SH-SY5Y (cell line): ENCODE data around the gene ZNF277.

Source experiments
- GATA2 ChIP-seq: IDR thresholded peaks from 2 replicates; pipeline ENCODE4 v1.6.1; 2011; ENCODE audit warnings: mild to moderate bottlenecking, low read depth, low read length
- GATA3 ChIP-seq: IDR thresholded peaks from 2 replicates; pipeline ENCODE4 v1.6.1; 2011; ENCODE audit warnings: low read depth, mild to moderate bottlenecking, low read length, moderate library complexity

Gene ZNF277, protein sequence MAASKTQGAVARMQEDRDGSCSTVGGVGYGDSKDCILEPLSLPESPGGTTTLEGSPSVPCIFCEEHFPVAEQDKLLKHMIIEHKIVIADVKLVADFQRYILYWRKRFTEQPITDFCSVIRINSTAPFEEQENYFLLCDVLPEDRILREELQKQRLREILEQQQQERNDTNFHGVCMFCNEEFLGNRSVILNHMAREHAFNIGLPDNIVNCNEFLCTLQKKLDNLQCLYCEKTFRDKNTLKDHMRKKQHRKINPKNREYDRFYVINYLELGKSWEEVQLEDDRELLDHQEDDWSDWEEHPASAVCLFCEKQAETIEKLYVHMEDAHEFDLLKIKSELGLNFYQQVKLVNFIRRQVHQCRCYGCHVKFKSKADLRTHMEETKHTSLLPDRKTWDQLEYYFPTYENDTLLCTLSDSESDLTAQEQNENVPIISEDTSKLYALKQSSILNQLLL

DNA sequence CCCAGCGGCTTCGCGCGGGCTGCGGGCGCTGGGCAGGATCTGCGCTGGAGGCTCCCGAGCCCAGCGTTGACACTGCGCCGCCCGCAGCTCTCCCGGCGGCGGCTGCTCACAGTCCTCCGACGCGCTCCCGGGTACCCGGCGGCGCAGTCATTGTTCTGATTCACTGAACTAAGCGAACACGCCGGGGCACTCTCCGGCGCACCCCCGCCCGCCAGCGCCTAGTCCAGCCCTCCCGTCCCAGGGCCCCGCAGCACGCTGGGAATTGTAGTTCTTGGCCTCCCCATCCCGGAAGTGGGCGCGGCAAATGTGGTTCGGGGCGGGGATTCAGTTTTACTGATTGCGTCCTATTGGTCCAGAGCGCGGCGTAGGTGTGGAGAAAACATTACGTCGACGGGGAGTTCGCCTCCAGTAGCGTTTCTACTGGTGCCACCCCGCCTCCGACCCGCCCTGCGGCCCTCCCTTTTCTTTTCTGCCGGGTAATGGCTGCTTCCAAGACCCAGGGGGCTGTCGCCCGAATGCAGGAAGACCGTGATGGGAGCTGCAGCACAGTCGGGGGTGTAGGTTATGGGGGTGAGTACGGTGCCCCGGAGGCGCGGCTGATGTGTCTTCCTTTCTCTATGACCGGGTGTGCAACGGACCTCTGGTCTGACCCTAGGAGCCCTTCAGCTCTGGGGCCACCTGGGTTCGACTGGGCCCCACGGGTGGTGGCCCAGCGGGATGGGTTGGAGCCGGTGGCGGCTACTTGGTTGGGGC lies at the start of gene ZNF277, which contains the start of gene DOCK4:
TSS of gene ZNF277 (plus strand) at position 458 of the 753 bp plus-strand sequence. CDS start at position 480, 22 bp downstream.
TSS of gene DOCK4 (minus strand) at position 162 of the 753 bp plus-strand sequence. CDS start 261 bp downstream, outside the sequence.
- TF ChIP-seq GATA3 (no peak), GATA2 (no peak)

DNA sequence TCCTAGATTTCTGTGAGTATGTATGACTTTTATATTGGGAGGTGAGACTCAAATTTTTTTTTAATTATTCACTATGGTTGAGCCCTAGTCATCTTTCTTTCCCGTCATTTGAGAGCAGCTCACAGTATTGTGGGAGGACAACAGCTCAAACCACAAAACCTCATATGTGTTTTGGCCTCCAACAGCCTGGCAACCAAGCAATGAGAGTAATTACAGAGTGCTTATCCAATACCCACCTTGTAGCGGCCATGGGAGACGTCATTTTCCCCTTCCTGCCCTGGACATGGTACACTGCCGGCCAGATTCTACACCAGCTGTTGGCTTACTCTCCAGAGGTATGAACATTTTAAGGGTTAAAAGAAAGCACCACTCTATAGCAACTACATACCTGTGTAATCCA lies 49.4 kb upstream of the ZNF277 start:
- TF ChIP-seq GATA2, result no peak
- TF ChIP-seq GATA3, result no peak

DNA sequence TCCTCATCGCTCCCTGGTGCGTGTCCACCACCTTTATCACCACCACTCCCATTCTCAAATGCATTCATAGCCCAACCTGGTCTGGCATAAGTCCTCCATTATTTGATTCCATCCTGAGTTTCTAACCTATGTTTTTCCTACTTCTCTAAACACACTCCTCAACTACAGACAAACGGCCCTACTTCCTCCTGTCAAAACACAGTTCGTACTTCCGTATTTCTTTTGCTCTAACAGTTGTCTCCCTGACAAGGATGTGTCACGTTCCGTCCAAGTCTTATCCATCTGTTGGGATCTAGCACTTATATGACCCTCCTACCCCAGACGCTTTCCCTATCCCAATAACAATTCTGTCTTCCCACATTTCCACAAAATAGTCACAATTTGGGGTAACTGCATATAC lies 47.1 kb upstream of the ZNF277 start:
- TF ChIP-seq GATA2 (no peak), GATA3 (no peak)

DNA sequence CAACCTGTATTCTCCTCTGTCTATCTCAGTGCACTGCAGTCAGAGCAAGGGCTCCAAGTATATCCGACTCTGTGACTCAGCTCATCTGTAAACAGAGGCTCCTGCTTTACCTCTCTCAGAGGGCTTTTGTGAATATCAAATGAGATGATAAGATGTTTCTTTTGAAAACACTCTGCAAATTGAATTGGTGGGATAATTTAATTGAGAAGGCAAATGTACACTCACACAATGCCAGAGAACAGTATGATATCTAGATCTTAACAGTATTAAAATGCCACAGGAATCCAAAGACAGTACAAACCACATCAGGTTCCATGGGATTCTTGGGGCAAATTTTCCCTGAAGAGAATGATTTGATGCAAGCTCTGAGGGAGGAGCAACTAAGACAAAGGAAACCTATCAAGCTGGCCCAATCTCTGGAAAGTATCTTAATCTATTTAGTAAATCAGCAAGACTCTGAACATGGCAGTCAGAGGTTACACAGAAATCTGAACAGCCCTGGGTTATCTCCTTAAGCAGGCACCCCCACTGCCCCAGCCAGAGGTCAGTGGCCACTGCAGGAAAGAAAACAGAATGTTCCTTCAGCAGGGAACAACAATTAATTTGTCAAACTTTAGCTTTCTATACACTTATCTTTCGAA lies 46.2 kb upstream of the ZNF277 start:
- TF ChIP-seq GATA2 (peak; percentile 52), GATA3 (peak; percentile 64)

DNA sequence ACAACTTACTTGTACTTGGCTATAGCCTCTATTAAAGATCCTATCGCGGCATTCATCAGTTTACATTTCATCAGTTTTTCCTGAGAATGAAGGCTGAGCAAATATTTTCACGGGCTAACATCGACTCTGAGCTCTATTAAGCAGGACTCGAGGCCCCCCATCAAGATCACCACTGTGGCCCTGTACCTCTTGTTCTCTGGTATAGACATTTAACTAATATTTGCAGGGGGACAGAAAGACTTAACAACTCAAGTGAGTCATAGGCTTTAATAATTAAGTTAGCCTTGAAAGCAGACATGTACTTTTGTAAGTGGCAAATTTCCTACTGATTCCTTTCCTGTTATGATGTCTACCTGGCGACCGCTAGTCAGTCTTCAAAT lies 45.7 kb upstream of the ZNF277 start:
- TF ChIP-seq GATA2 (no peak), GATA3 (no peak)

DNA sequence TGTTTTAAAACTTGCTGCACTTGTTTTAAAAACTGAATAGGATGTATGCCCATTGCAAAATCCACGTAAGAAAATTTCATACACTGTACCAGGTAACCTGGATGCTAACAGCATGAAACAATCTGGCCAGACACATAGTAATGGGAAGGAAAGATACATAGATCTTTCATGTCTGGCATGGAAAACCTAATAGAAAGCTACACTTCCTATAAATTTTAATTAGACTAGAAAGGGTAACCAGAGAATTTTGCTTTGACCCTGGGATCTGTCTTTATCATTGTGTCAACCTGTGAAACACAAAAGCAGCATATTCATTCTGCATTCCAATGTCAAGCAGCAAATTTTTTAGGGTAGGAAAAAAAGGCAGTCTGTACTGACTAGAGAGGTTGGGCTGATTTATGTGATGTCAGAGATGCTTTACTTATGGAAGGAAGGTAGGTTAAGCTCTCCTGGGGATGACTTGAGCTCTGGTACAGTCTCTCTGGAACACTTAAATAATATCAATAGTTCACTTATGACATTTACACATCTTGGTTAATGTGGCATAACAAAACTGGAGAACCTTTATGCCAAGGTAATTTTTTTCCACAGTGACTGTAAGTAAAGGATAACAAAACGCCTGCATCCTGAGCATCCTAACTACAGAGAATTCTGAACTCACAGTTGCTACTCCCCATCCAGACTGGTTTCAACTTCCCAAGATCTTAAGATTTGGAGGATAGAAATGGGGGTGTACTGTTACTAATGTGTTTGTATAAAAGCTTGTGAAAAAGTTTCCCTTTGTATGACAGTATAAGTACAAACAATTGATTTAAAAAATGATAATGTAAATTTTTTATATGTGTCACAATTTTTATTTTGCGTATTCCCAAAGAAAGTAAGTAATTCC lies 45.0 kb upstream of the ZNF277 start:
- TF ChIP-seq GATA3, result no peak
- no peak for TF ChIP-seq GATA2

DNA sequence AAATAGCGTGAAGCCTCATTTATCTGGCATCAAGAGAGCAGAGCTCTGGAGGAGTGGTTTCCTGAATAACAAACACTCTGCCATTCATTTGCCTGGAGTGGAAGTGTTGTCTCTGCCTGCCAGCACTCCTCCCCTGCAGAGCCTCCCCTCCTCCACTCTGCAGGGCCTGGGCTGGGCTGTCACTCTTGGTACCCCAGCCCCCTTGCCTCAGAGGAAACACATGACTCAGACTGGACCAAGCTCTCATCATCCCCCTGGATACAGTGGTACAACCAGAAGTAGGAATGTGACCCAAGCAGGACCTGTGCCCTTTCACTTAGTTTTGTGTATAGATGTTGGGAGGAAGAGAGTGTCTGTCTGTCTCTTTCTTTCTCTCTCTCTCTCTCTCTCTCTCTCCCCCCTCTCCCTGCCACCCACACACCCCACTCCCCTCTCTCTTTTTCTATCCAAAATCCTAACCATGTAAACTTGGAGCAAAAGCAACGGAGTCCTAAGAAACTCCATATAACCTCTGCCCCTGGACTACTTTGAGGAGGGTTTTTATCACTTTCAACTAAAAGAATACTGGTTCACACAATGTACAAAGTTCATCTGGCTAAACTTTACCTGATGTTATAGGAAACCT lies 44.2 kb upstream of the ZNF277 start:
- no peak for TF ChIP-seq GATA3
- no peak for TF ChIP-seq GATA2

DNA sequence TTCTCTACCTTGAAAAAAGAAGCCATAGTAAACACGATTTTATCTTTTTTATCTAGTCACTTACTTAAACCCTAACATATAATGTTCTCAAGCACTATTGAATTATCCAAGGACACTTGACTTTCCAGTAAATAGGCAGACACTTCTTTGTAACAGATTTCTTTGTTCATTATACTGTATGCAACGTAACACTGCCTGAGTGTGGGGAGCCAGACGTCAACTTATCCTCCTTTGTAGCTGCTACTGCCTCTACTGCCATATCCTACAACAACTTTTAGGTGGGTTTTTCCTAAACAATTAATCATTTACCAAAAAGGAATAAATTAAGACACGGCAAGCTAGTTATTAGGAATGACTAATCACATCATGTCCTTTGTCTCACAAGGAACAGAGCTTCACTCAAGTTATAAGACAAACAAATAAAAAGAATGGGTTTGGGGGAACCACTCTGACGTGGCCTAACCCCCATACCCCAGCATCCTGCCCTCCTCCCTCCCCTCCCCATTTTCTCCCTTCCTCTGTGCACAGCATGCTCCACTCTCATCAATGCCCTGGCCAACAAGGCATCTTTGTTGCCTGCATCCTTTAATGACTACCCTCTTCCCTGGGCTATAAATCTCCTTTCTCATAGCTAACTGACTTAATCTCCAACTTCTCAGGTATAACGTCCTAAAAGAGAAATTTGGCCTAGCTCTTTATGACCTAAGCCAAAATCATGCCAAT lies 43.5 kb upstream of the ZNF277 start:
- TF ChIP-seq GATA2 (no peak), GATA3 (no peak)

DNA sequence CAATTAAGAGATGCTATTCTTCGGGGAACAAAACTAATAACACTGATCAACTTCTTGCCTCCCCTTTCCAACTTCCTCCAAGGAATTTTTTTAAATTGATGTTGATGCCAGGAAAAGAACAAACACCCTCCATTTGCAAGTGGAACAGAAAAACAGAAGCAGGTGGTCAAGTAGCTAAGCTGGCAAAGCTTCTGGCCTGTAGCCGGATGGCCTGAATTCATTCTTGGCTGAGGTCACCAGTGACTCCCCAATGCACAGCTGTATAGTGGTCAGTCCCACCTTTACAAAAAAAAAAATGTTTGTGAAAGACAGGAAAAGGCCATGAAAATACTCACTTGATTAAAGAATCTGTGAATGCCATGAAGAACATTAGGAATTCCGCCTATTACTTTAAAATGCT lies 39.3 kb upstream of the ZNF277 start:
- no peak for TF ChIP-seq GATA2
- TF ChIP-seq GATA3, result no peak

DNA sequence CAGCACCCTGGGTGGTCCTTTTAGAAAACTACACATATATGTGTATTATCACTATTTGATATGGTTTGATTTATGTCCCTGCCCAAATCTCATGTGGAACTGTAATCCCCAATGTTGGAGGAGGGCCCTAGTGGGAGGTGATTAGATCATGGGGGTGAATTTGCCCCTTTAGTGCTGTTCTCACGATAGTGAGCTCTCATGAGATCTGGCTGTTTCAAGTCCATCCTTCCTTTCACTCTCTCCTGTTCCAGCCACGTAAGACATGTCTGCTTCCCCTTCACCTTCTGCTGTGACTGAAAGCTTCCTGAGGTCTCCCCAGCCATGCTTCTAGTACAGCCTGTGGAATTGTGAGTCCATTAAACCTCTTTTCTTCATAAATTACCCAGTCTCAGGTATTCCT lies 37.6 kb upstream of the ZNF277 start:
- TF ChIP-seq GATA2 (no peak), GATA3 (no peak)

DNA sequence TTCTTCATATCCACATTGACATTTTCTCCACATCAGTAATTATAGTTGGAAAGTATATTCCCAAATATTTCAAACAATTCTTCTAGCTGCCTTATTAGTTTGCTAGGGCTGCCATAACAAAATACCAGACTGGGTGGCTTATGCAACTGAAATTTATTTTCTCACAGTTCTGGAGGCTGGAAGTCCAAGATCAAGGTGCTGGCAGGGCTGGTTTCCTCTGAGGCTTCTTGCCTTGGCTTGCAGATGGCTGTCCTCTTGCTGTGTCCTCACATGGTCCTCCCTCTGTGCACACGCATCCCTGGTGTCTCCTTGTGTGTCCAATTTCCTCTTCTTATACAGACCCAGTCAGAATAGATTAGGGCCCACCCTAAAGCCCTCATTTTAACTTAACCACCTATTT lies 34.8 kb upstream of the ZNF277 start:
- TF ChIP-seq GATA3 (no peak), GATA2 (no peak)

DNA sequence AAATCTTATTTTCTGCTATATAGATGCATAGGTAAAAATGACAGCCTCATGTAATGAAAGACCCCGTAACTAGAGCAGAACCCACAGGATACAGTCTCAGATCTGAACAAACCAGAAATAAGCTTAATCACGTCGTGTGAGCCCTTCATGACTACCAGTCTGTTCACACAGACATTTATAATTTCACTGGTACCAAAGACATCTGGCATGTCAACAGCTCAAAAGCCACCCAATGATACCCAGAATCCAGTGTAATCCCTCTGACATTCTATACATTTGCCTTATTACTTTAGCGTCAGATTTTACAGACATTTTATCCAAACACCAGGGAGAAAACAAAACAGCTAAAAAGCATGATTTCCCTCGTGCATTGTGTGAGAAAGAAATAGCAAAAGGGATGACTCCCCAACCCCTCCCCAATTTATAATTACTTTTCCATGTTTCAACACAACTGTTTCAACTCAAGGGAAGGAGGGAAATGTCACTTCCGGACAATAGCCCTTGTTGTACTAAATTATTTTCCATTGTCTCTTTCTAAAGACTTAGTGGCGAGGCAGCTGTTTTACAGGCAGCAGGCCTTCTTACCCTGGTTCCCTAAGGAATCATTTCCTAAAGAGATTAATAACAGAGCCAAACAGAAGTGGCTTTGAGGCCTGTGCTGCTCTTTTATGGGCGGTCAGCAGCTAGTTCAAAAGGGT lies 33.5 kb upstream of the ZNF277 start:
- TF ChIP-seq GATA2, result no peak
- no peak for TF ChIP-seq GATA3

DNA sequence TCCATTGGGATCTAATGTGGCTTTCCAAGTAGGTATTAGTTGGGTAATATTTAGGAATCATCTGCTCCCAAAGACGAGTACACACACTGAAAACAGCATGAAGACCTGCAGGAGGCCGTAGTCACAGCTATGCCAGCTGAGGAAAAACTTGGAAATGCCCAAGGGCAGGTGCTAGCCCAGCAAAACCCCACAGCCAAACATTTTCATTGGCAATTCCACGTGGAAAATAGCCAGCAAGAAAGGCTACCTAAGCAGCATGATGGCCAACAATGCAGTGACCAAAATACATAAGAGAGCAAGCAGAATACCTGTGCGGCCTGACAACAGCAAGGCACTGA lies 33.0 kb upstream of the ZNF277 start:
- TF ChIP-seq GATA2 (no peak), GATA3 (no peak)
